Activated T-helper 2 cell treated with anti-CD3 and anti-CD28 coated beads, Interferon-gamma antibody, Interleukin-2, Interleukin-4, amounts not matched to agents 10 μg/mL and 5 μg/mL and 100 μg/mL, durations not matched to agents 14 hours and 24 hours and 36 hours (primary cell): ENCODE measurements around the gene TBC1D2B. TPM values are rescaled to one million over a fixed set of nuclear protein-coding genes. Genes with fewer than 3 reads are reported as not detected.

ENCODE experiments used
- DNase-seq: peaks from one replicate; pipeline ENCODE4 v3.0.0; 2021; ENCODE audit warnings: low spot score
- H3K27ac Mint-ChIP-seq: one replicate; pipeline ENCODE4 v1.8.0; 2021; ENCODE audit warnings: mixed read lengths
- H3K27me3 Mint-ChIP-seq: one replicate; pipeline ENCODE4 v1.8.0; 2021; ENCODE audit warnings: low read depth, mixed read lengths
- H3K36me3 Mint-ChIP-seq: one replicate; pipeline ENCODE4 v1.8.0; 2021; ENCODE audit warnings: low read depth, mixed read lengths
- H3K4me1 Mint-ChIP-seq: one replicate; pipeline ENCODE4 v1.8.0; 2021; ENCODE audit warnings: low read depth, mixed read lengths
- H3K4me3 Mint-ChIP-seq: one replicate; pipeline ENCODE4 v1.8.0; 2021; ENCODE audit warnings: low read depth, mild to moderate bottlenecking, moderate library complexity, mixed read lengths
- H3K9me3 Mint-ChIP-seq: one replicate; pipeline ENCODE4 v1.8.0; 2021; ENCODE audit warnings: mixed read lengths
- intact Hi-C: fragments of 100-400 bp; cut with micrococcal nuclease; formaldehyde crosslinking; loops from one replicate; pipeline ENCODE4 v1.15.1; 2023
- total RNA-seq: library from RNA; stranded (reverse); gene quantifications from 2 replicates; pipeline ENCODE4 v1.2.3, GENCODE V29; 2022

The TBC1D2B gene
- total RNA-seq, 1 donor from 2014 or later: 55.0 TPM

DNA sequence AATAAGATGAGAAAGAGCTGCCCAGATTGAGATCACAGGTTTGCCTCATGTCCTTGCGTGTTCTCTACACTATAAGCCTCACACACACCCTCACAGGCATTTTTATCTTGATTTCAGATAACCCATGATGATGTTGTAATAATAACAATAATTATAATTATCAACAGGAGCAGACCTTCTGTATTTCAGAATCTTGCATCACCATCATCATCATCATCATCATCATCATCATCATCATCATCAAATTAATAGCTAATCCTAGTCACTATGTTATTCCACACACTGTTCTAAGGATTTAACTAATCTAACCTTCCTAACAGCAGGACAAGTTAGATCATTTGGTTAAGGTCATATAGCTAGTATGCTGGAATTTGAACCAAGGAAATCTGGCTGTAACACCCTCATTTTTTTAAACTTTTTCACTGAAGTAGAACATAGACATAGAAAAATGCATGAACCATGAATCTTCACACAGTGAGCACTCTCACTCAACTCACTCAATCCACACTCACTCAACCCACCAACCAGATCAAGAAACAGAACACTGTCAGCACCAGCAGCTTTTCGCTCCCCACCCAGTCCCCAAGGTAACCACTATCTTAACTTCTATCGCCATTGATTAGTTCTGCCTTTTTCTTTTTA lies 13.0 kb upstream of the TBC1D2B start:
- no peak for DNase-seq
- Mint-ChIP-seq H3K36me3 (no peaks in the 10 kb centered on the region), H3K9me3 (no peaks in the 10 kb centered on the region), H3K27me3 (no peaks in the 10 kb centered on the region), H3K4me1 (peaks cover 24% of the 10 kb centered on the region), H3K4me3 (no peak overlapping the region), H3K27ac (no peak overlapping the region)
- intact Hi-C loops: no loop called here

DNA sequence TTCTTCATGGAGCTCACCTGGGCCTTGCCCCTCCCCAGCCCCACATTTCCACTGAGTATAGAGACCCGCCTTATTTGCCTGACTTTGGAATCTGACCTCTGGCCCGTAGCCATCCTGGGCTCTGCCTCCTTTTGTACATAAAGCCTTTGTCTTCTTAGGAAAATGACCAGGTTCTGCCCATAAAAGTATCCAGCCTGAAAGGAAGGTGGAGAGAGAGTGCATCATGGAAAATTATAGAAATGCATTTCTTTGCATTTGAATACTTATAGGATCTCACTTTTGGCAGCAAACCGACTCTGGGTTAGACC lies 11.2 kb upstream of the TBC1D2B start:
- H3K27me3 Mint-ChIP-seq: no peaks in the 10 kb centered on the region

DNA sequence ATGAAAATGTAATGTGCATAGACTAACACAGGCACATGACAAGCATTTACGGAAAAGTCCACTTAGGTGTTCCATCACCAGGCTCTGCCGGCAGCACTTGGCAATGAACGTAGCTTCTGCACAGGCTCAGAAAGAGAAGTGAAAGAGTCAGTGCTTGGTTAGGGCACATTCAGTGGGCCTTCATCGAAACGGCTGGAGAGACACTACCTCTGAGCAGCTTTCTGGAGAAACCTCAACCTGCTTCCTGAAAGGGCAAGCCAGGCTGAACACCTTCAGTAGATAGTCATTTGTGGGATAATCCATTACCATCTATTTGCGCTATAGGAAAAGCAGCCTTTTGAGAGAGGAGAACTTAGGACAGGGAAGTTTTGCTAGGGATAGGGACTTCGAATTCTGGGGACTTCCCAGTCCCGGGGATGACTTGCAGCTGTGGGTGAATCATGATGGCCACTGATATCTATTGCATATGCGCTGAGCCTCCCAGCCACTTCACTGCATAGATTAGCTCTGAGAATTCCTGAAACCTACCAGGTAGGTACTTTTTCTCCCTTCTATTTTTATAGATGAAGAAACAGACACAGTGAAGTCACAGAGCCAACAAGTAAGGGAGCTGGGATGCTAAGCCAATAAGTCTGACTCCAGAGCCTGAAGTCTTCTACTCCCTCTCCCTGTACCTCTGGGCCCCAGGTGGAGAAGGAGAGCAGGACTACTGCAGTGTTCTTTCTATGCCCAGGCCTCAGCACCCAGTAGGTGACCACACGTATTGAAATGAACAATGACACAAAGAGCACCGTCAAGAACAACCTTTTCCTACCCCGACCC lies 10.7 kb upstream of the TBC1D2B start:
- H3K9me3 Mint-ChIP-seq: no peaks in the 10 kb centered on the region
- H3K4me1 Mint-ChIP-seq: peaks cover 30% of the 10 kb centered on the region
- no peak for DNase-seq
- intact Hi-C loops: no loop called here
- H3K27ac Mint-ChIP-seq: no peak overlapping the region
- H3K4me3 Mint-ChIP-seq: no peak overlapping the region
- H3K36me3 Mint-ChIP-seq: no peaks in the 10 kb centered on the region
- H3K27me3 Mint-ChIP-seq: no peaks in the 10 kb centered on the region

More for the DNA sequence above, 11.2 kb upstream of the TBC1D2B start:
- Mint-ChIP-seq H3K4me3 (no peak overlapping the region), H3K27ac (no peak overlapping the region), H3K36me3 (no peaks in the 10 kb centered on the region), H3K9me3 (no peaks in the 10 kb centered on the region), H3K4me1 (peaks cover 33% of the 10 kb centered on the region)
- DNase-seq: no peak
- intact Hi-C loops: no loop called here

DNA sequence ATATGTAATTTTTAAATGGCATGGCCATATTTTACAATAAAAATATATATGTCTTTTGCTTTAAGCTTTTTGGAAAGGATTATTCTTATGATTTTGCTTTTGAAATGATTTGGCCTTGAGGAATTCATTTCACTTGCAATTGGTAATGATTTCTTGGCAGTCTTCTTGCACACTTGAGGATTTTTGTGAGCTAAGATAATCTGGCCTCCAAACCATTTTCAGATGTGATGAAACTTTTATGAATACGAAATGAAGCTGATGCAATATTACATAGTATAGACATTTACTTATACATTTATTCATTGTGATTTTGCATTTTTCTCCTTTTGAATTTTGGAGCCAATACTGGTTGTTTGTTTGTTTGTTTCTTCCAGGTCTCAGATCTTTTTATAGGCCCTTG lies 8.4 kb upstream of the TBC1D2B start:
- H3K9me3 Mint-ChIP-seq: no peaks in the 10 kb centered on the region
- DNase-seq: no peak
- H3K27ac Mint-ChIP-seq: no peak overlapping the region
- intact Hi-C loops: no loop called here
- H3K4me3 Mint-ChIP-seq: no peak overlapping the region
- no peaks in the 10 kb centered on the region for H3K36me3 Mint-ChIP-seq
- H3K27me3 Mint-ChIP-seq: no peaks in the 10 kb centered on the region
- peaks cover 31% of the 10 kb centered on the region for H3K4me1 Mint-ChIP-seq

DNA sequence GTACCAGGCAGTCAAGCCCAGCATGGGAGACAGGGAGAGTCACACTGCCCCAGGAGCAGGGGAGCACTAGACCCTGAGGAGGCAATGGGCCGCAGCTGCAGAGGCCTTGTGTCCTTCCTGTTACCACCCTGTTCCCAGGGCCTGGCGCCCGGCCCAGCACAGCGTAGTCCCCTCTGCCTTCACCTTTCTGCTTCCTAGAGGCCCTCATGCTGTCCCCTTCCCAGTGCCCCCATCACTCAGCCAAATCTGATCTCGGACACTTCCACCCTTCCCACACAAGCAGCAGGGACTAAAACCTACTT lies 6.9 kb upstream of the TBC1D2B start:
- no peaks in the 10 kb centered on the region for H3K27me3 Mint-ChIP-seq
- H3K4me3 Mint-ChIP-seq: no peak overlapping the region
- H3K36me3 Mint-ChIP-seq: no peaks in the 10 kb centered on the region
- peaks cover 28% of the 10 kb centered on the region for H3K4me1 Mint-ChIP-seq
- no peaks in the 10 kb centered on the region for H3K9me3 Mint-ChIP-seq
- no peak for DNase-seq
- no peak overlapping the region for H3K27ac Mint-ChIP-seq
- intact Hi-C loops: no loop called here

DNA sequence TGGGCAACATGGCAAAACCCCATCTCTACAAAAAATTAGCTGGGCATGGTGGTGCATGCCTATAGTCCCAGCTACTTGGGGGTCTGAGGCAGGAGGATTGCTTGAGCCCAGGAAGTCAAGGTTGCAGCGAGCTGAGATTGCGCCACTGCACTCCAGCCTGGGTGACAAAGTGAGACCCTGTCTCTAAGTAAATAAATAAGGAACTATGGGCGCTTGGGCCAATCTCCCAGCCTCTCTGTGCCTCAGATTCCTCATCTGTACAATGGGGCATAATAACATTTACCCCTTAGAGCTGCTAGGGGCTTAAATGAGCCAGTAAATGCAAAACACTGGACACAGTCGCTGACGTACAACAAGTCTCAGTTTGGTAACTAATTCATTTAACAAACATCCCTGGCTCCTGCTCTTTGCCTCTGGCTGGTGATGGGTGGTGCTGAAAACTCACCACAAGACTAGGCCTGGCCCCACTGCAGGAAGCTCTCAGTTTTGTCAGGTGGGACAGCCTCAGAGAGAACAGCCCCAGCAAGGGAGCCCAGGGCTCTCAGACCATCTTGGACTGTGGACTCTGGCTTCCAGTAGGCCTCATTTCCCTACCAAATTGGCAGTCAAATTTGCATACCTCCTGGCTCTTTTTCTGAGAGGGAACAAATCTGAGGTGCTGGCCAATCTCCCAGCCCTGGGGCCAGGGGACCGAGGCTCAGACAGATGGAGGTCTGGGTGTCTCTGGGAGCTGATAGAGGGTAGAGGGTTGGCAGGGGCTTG lies 6.4 kb upstream of the TBC1D2B start:
- H3K27me3 Mint-ChIP-seq: no peaks in the 10 kb centered on the region
- no peak overlapping the region for H3K27ac Mint-ChIP-seq
- intact Hi-C loops: loop anchor here (2.0 kb wide), 1 partner anchor 21 kb away; no protein-coding TSS in a partner anchor
- H3K4me1 Mint-ChIP-seq: peaks cover 28% of the 10 kb centered on the region
- no peaks in the 10 kb centered on the region for H3K9me3 Mint-ChIP-seq
- no peaks in the 10 kb centered on the region for H3K36me3 Mint-ChIP-seq
- DNase-seq: no peak
- H3K4me3 Mint-ChIP-seq: no peak overlapping the region

DNA sequence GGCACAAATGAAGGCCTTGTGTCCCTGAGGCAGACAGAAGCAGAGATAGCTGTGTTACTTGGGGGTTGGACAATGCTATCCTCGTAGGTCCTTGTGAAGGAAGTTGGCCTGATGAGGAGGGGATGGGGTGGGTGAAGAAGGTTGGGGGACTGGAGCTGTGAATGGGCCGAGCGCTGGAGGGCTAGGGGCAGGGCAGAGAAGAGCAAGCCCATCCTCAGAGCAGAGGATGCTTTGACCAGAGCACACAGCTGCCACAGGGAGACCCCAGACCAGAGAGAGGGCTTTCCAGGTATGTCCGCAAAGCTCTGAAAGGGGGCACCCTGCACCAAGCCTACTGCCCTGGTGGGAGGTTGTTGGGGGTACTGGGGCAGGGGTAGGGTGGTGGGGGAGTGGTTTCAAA lies 5.7 kb upstream of the TBC1D2B start:
- intact Hi-C loops: loop anchor here (2.0 kb wide), 1 partner anchor 22 kb away; no protein-coding TSS in a partner anchor
- H3K27me3 Mint-ChIP-seq: no peaks in the 10 kb centered on the region
- no peak overlapping the region for H3K4me3 Mint-ChIP-seq
- DNase-seq: no peak
- no peaks in the 10 kb centered on the region for H3K36me3 Mint-ChIP-seq
- H3K9me3 Mint-ChIP-seq: no peaks in the 10 kb centered on the region
- H3K27ac Mint-ChIP-seq: no peak overlapping the region
- peaks cover 30% of the 10 kb centered on the region for H3K4me1 Mint-ChIP-seq

DNA sequence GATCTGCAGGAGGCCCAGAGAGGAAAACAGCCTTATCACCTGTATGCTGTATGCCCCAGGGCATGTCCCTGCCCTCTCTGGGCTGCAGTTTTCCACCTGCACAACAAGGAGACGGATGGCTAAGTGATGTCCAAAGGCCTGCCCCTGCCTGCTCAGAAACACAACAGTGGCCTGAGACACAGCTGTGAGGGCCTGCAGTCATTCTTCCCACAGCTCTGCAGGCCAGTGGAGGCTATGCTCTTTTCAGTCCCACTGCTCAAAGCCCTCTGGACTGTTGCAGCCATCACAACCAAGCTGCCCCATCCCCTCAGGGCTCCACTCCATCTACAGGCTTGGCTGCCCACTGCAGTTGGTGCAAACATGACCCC lies 5.2 kb upstream of the TBC1D2B start:
- Mint-ChIP-seq H3K9me3 (no peaks in the 10 kb centered on the region), H3K27me3 (no peaks in the 10 kb centered on the region), H3K4me1 (peaks cover 34% of the 10 kb centered on the region), H3K4me3 (no peak overlapping the region), H3K27ac (peak overlapping the region; percentile 74), H3K36me3 (no peaks in the 10 kb centered on the region)
- intact Hi-C loops: loop anchor here (2.0 kb wide), 1 partner anchor 22 kb away; no protein-coding TSS in a partner anchor
- no peak for DNase-seq

DNA sequence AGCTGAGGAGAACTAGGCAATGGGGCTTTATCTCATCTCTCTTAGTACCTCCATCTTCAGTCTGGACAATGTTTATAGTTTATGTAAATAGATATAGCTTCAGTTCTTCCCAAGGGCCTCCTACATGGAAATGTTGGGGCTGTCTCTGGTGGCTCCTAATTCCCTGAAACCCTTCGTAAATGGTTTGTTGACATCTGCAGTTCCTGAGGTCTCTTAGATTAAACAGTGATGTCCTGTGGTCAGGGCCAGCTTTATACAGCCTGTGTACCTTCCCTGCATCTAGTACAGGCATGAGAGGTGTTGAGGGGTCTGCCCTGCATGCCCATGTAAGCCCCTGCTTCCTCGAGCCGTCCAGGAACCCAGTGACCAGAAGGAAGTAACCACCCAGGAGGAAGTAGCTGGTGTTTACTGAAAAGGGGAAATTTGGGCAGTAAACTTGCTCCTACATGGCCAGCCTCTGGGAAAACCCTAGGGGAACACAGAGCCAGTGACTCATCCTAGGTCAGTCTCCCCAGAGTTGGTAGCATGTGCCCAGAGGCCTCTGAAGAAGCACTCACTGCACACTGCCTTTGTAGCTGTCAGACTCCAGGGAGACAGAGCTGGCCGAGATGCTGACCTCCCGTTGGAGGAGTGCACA lies 4.7 kb upstream of the TBC1D2B start:
- no peaks in the 10 kb centered on the region for H3K9me3 Mint-ChIP-seq
- intact Hi-C loops: loop anchor here (2.0 kb wide), 1 partner anchor 23 kb away; no protein-coding TSS in a partner anchor
- H3K27me3 Mint-ChIP-seq: no peaks in the 10 kb centered on the region
- H3K4me1 Mint-ChIP-seq: peaks cover 34% of the 10 kb centered on the region
- no peak for DNase-seq
- no peak overlapping the region for H3K4me3 Mint-ChIP-seq
- H3K27ac Mint-ChIP-seq: peak overlapping the region; percentile 74
- no peaks in the 10 kb centered on the region for H3K36me3 Mint-ChIP-seq

DNA sequence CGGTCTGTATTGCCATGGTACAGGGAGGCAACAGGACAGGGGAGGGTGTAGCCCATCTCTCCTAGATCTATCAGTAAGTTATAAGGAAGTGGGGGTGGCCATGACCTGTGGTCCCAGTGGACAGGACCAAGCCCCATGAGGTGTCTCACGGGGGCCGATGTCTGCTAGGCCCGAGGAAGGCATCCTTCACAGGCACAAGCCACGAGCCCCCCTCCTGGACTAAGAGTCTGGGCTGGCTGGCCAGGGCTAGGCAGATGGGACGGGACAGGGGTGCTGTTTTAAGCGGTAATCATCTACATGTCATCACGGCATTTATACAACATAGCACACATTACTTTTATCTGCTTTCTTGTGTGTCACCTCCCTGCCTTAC lies 2.6 kb upstream of the TBC1D2B start:
- intact Hi-C loops: no loop called here
- no peak overlapping the region for H3K27ac Mint-ChIP-seq
- peaks cover 41% of the 10 kb centered on the region for H3K4me1 Mint-ChIP-seq
- no peaks in the 10 kb centered on the region for H3K9me3 Mint-ChIP-seq
- DNase-seq: no peak
- H3K4me3 Mint-ChIP-seq: no peak overlapping the region
- peaks cover 6% of the 10 kb centered on the region for H3K36me3 Mint-ChIP-seq
- no peaks in the 10 kb centered on the region for H3K27me3 Mint-ChIP-seq

DNA sequence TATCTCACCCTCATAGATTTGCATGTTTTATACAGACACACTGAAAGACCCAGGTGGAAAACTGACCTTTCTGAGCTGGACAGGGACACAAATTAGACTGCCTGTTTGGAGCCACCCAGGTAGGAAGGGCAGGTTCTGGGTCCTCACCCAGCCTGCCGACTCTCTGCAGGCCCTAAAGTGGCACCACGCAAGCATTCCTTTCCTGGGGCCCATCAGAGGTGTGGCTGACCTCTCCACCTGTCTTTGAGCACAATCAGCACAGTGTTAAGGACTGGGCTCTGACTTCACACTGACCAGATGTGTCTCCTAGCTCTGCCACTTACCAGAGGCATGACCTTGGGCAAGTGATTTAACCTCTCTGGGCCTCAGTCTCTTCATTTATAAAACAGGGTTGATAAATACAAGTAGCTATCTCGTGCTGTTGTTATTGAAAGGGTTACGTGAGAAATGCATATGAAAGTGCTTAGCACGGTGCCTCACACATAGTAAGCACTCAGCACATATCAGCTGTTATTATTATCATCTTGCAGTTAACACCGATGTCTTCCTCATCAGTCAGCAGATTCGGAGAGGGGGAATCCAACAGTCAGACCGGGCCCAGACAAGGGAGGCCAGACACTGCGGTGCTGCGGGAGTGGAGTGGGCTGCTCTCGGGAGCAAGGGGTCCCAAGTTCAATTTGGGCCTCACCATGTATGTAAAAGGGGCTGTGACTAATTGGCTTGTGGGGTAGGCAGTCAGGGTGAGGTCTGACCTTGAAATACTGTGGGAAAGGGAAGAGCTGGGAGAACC lies 2.0 kb upstream of the TBC1D2B start:
- no peaks in the 10 kb centered on the region for H3K27me3 Mint-ChIP-seq
- no peaks in the 10 kb centered on the region for H3K9me3 Mint-ChIP-seq
- peaks cover 10% of the 10 kb centered on the region for H3K36me3 Mint-ChIP-seq
- DNase-seq: no peak
- intact Hi-C loops: no loop called here
- H3K4me1 Mint-ChIP-seq: peaks cover 40% of the 10 kb centered on the region
- H3K4me3 Mint-ChIP-seq: peak overlapping the region; percentile 18
- H3K27ac Mint-ChIP-seq: no peak overlapping the region

DNA sequence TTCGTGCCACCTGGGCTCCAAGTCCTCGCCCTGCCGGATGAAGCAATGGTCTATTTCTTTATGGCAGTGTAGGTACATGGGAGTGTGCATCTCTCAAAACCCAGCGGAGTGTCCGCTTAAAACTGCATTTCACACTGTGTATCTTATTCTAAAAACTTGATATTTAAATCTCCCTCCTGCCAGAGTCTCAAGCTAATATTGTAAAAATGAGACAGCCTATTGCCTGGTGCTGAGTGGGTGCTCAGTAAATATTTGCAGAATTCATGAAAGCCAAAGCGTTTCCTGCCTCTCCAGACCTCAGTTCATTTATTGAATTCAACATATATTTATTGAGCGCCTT lies 330 bp upstream of the TBC1D2B start:
- peak overlapping the region; percentile 85 for H3K4me3 Mint-ChIP-seq

More for the DNA sequence above, 330 bp upstream of the TBC1D2B start:
- Mint-ChIP-seq H3K27me3 (no peaks in the 10 kb centered on the region), H3K4me1 (peaks cover 40% of the 10 kb centered on the region), H3K9me3 (no peaks in the 10 kb centered on the region), H3K36me3 (peaks cover 16% of the 10 kb centered on the region), H3K27ac (peak overlapping the region; percentile 85)
- no peak for DNase-seq
- intact Hi-C loops: loop anchor here (1.0 to 2.0 kb wide), 3 partner anchors 9 to 77 kb away; no protein-coding TSS in a partner anchor
